Measurements from ENCODE around the gene MEP1B.
"Not testable (repeated sequence)": the region's sequence is repeated elsewhere in the genome, so short reads cannot be mapped to it uniquely, and the experiment has no call there.

MEP1B gene

GRCh38 chr18:32189790-32190189 lies at the start of gene MEP1B:
TSS of gene MEP1B (plus strand) at chr18:32190039. CDS start at chr18:32190071, 32 bp downstream.
- no peak for FAIRE-seq

- FAIRE-seq = no peak
Measured at GRCh38 chr18:32148185-32148870, 41.5 kb upstream of the MEP1B start.

DNA sequence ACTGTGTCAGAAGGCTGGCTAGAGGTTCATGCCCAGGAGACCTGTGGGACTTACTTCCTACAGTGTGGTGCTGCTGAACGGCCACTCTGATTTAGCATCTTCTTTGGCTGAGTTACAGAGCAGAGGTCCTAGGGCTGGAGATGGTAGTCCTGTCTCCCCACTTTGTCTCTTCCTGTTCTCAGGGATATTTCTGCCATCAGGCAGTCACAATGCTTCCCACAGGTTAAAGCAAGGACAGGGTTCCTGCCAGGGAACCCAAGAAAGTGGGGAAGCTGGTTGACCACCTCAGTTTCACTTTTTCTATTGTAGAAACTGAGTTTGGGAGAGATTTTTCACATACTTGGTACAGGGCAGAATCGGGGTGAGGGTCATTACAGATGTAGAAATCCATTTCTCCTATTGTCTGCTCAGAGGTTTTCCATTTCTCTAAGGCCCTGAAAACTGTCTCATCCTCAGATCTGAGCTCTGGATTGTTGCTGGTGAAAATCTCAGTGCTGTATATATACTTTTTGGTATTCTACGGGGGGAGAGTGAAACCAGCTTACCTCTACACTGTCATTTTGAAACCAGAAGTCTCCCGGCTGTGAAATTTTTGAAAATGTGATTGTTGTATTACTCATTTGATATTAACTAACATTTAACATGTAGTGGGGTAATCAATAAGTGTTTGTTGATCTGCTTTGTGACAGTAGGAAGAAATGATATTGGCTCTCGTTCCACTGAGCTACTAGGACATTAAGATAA lies 37.0 kb upstream of the MEP1B start:
- FAIRE-seq = no peak

DNA sequence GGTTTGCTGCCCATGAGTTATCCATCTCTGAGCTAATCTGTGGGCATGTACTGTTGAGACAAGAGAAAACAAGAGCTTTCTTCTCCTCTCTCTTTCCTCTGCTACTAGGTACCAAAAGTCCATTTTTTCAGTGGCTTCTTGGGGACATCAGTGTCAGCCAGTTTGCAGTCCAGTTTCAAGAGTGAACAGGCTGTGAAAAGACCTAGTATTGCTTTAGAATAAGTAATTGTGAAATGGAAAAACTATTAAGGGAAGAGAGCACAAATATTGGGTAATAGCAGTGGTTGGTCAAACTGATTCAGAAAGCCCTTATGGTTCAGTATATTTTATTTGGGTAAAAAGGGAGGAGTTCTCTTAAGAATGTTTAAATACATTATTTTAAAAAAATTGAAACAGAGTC lies 33.0 kb upstream of the MEP1B start:
- FAIRE-seq = no peak

DNA sequence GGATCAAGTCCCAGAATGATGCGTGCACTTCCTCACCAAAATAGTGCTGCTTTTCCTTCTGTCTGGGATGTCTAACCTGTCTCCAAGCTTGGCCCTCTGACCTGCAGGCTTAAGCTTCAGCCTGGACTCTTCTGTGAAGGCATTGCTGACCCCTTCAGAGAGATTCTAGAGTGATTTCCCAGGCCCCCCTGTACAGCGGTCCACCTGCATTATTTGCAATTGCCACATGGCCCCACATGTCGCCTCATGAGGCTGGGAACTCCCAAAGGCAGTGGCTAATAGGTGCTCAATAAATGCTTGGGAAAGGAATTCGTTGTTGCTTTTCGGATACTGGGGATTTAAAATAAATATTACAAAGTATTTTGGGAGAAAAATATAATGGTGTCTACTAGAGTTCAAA lies 32.3 kb upstream of the MEP1B start:
- FAIRE-seq = no peak

DNA sequence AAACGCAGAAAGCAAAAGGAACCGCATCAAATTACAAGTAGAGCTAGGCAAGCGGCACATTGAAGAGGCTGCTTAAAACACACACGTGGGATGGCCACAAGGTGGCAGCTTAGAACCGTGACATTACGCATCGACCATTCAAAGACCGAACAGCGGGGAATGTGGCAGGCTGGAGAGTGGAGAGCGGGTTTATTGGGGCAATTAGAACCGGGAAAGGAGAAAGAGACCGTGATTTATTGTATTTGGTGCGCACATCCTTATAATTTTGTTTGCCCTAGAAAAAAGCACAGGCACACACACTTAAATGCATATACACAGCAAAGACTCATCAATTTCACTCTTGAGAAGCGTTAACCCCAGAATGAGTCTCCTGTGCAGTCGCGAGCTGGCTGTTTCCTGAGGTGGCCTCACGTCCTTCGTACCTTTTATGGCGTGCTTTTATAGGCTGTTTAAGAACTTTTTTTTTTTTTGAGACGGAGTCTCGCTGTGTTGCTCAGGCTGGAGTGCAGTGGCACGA lies 31.7 kb upstream of the MEP1B start:
- peak; percentile 89 for FAIRE-seq

- FAIRE-seq = not testable (repeated sequence)
Measured at GRCh38 chr18:32158631-32159030, 31.2 kb upstream of the MEP1B start.

DNA sequence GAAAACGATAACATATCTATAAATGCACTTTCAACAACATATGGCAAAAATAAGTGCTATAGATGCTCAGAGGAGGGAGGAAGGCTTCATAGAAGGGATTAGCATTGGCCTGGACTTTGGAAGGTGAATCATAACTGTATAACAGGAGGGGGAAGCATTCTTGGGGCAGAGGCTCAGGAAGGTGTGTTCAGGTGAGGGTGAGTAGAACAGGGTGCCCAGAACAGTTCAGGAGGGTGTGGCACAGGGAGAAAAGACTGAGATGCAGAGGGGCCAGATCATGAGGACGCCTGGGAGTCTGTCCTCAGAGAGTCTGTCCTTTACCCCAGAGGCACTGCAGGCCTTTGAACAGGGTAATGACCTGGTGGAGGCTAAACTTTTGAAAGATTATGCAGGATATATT lies 29.3 kb upstream of the MEP1B start:
- FAIRE-seq = no peak

DNA sequence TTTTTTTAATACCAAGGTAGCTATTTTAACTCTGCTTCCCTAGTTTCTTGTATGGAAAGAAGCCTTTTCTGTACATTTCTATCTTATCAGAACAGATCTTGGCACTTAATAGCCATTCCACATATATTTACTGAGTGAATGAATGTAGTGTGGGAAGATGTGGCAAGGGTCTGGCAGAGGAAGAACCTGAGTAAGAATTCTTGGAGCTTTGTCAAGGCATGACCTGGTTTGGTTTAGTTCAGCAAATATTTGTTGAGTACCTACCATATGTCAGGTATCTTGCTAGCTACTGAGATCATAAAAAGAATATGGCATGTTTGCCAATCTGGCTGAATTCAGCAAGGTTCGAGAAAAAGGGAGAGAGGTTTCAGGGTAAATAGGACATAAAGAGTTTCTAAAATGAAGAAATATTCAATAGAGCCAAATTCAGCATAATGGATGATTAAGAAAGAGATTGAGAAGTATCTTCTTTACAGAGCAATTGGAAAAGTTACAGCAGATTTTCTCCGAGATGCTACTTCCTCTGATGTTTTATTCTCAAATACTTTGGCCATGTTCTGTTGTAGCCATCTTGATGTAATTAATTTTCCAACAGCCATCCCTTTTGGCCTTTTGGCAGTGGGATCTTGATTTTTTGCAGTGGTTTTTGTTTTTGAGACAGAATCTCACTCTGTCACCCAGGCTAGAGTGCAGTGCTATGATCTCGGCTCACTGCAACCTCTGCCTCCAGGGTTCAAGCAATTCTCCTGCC lies 21.7 kb upstream of the MEP1B start:
- no peak for FAIRE-seq

GRCh38 chr18:32173654-32174053 lies 16.2 kb upstream of the MEP1B start:
- no peak for FAIRE-seq

- FAIRE-seq = no peak
Measured at GRCh38 chr18:32174719-32175118, 15.1 kb upstream of the MEP1B start.

DNA sequence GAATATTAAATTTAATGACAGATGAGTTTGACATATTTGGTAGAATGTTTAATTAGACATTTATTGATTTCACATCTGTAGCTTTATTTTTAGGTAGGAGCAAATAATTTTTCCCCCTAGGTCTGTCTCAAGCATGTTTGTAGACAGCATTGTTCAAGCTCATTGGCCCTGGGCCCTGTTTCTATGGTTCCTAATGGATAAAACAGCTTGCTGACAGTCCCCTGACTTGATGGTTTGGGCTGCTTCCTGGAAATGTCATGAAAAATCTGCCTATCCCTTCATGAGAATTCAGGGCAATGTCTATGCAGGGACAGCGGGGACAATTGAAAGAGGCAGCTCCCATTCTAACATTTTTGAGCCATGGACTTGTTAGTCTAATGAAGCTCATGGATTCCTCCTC lies 14.6 kb upstream of the MEP1B start:
- no peak for FAIRE-seq

DNA sequence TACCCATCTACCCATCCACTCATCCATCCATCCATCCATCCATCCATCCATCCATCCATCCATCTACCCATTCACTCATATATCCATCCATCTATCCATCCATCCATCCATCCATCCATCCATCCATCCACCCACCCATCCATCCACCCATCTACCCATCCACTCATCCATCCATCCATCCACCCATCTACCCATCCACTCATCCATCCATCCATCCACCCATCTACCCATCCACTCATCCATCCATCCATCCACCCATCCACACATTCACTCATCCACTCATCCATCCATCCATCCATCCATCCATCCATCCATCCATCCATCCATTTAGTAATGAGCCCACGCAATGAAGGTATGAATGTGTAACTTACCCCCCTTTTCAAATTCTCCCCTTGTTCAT lies 13.1 kb upstream of the MEP1B start:
- FAIRE-seq = not testable (repeated sequence)

GRCh38 chr18:32177530-32177929 lies 12.3 kb upstream of the MEP1B start:
- no peak for FAIRE-seq

GRCh38 chr18:32183503-32183902 lies 6.3 kb upstream of the MEP1B start:
- no peak for FAIRE-seq

GRCh38 chr18:32190209-32190608 lies 370 bp downstream of the MEP1B start:
- FAIRE-seq = no peak

- FAIRE-seq = no peak
Measured at GRCh38 chr18:32195881-32196815, 6.3 kb downstream of the MEP1B start.

- no peak for FAIRE-seq
Measured at GRCh38 chr18:32200766-32201165, 10.9 kb downstream of the MEP1B start.

DNA sequence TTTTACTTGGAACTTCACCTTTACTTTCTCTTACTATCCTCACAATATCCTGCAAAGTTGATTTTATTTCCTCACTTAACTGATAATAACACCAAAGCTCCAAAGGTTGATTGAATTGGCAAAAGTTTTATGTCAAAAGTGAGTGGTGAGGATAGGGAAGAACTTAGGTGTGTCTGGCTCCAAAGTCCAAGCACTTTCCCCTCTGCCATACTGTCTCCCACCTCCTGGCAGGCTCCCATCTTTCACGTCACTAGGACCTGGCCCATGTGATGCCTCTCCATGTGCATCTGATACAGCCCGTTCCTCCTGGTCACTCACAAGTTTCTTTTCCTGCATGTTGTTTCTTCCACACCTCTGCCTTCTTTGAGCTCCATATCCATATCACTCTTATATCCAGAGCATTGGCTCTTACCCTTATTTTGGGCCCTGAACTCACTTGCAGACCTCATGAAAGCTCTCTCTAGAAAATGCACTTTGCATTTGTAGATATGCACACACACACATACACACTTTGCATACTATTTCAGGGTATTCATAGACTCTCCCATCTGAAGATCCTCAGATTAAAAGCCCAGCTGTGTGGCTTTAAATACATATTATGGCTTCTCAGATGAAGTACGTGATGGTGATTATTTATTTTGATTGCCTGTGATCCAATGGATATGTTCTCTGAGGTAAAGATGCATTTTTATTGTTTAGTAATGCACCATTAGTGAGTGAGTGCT lies 12.3 kb downstream of the MEP1B start:
- no peak for FAIRE-seq

- no peak for FAIRE-seq
Measured at GRCh38 chr18:32208023-32208422, 18.2 kb downstream of the MEP1B start.

- no peak for FAIRE-seq
Measured at GRCh38 chr18:32208577-32208976, 18.7 kb downstream of the MEP1B start.

Measured in G401.6 (cell line).